Measurements from ENCODE around the gene LETMD1.
"Not testable (repeated sequence)": the region's sequence is repeated elsewhere in the genome, so short reads cannot be mapped to it uniquely, and the experiment has no call there.

The LETMD1 gene

GRCh38 chr12:51047655-51048540, at the start of gene LETMD1:
LETMD1 (plus strand) TSS chr12:51048327; CDS start chr12:51048357, 30 bp downstream.
- peak; percentile 98 for DNase-seq

- DNase-seq: no peak
Observed at GRCh38 chr12:50999093-50999492, 49.0 kb upstream of the LETMD1 start.

GRCh38 chr12:51000245-51000644, 47.9 kb upstream of the LETMD1 start:
- peak; percentile 84 for DNase-seq

- no peak for DNase-seq
Observed at GRCh38 chr12:51001799-51002198, 46.3 kb upstream of the LETMD1 start.

- no peak for DNase-seq
Observed at GRCh38 chr12:51004504-51004903, 43.6 kb upstream of the LETMD1 start.

- no peak for DNase-seq
Observed at GRCh38 chr12:51005030-51005429, 43.1 kb upstream of the LETMD1 start.

GRCh38 chr12:51005671-51006070, 42.5 kb upstream of the LETMD1 start:
- no peak for DNase-seq

GRCh38 chr12:51008329-51009055, 39.6 kb upstream of the LETMD1 start:
- no peak for DNase-seq

- DNase-seq: no peak
Observed at GRCh38 chr12:51009056-51009440, 39.1 kb upstream of the LETMD1 start.

GRCh38 chr12:51011955-51012354, 36.2 kb upstream of the LETMD1 start:
- DNase-seq: no peak

GRCh38 chr12:51012570-51013236, 35.4 kb upstream of the LETMD1 start:
- DNase-seq: no peak

GRCh38 chr12:51013441-51013840, 34.7 kb upstream of the LETMD1 start:
- DNase-seq: no peak

GRCh38 chr12:51014467-51014866, 33.7 kb upstream of the LETMD1 start:
- not testable (repeated sequence) for DNase-seq

- DNase-seq: no peak
Observed at GRCh38 chr12:51017452-51017851, 30.7 kb upstream of the LETMD1 start.

- DNase-seq: no peak
Observed at GRCh38 chr12:51018956-51019355, 29.2 kb upstream of the LETMD1 start.

GRCh38 chr12:51019927-51020326, 28.2 kb upstream of the LETMD1 start:
- no peak for DNase-seq

- DNase-seq: no peak
Observed at GRCh38 chr12:51020448-51021182, 27.5 kb upstream of the LETMD1 start.

- no peak for DNase-seq
Observed at GRCh38 chr12:51021694-51022093, 26.4 kb upstream of the LETMD1 start.

- no peak for DNase-seq
Observed at GRCh38 chr12:51023625-51024382, 24.3 kb upstream of the LETMD1 start.

- peak; percentile 11 for DNase-seq
Observed at GRCh38 chr12:51025338-51025835, 22.7 kb upstream of the LETMD1 start.

GRCh38 chr12:51025836-51026638, 22.1 kb upstream of the LETMD1 start, which contains the start of gene SLC11A2:
SLC11A2 (minus strand) TSS chr12:51026384; CDS start chr12:51010728, 15,656 bp downstream.
- peak; percentile 93 for DNase-seq

Data from fibroblast of skin of right quadriceps (primary cell).